Cerebellar cortex (tissue), 1 donor: Measurements from ENCODE around the gene LMX1A.

Experiments
- DNase-seq: peaks from one replicate; pipeline ENCODE4 v3.0.0-alpha.2; 2015; ENCODE audit warnings: low spot score

LMX1A gene

DNA sequence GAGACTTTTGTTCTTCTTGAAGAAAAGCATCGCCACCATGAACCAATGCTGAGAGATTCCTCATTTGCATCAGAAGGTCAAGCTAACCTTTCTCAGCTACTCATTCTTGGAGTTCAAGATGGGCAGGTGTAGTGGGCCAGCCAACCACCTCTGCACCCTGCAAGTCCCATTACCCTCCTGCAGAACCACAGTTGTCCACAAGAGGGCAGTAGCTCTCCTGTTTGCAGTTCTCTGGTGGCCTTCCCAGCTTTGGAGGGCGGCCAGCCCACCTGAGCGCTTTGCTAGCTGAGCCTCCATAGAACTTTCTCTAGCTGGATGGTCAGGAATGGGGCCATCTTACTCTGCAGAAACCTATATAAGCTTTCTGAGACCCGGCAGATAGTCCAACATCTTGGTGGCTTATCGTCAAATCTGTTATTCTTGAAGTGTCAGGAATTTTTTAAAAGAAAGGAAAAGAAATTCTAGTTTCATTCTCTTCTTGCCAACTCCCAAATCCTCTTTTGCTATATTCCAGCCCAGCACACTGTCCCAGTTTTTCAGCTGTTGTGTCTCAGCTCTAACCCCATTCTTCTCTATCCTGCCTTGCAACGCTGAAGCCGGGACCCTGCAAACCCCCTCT is 11.0 kb upstream of the LMX1A start:
- peak; percentile 78 for DNase-seq

DNA sequence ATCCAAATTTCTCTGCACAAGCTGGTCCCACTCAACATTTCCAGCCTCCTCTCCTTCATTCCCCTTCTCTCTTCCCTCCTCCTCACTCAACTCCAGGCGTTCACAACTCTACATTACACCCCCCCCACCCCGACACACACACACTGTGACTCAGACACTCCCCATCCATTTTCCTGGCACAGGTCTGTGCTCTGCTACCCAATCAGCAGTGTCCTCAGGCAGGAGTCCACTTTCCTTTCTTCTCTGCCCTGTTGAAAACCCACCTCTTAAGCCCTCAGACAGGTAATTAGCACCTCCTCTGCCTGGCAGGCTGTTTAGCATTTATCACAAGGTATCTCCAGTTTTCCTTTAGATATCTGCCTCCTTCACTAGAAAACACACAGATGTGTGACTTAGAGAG is 8.8 kb upstream of the LMX1A start:
- DNase-seq: no peak

DNA sequence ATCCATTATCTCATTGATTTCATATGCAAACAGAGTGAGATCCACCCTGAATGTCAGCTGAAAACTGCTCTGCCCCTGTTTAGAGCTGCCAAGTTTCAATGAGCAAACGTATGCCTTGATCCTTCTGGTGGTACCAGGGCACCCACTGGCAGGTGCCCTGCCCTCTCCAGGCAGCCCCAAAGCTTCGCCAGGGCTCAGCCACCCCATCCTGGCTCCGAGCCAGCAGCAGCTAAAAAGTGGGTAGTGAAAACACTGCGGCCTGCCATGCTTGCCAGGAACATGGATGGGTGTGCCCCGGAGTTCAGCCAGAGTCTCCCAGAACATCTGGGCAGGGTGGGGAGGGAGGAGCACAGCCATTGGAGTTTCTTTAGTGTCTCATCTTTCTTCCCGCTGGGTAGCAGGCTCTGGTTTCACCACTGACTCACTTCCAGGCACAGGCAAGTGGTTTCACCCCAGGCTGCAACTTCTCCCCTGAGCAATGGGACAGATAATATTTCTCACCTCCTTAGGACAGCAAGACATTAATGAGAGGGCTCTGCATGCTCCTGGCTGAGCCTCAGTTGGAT is 8.1 kb upstream of the LMX1A start:
- no peak for DNase-seq

DNA sequence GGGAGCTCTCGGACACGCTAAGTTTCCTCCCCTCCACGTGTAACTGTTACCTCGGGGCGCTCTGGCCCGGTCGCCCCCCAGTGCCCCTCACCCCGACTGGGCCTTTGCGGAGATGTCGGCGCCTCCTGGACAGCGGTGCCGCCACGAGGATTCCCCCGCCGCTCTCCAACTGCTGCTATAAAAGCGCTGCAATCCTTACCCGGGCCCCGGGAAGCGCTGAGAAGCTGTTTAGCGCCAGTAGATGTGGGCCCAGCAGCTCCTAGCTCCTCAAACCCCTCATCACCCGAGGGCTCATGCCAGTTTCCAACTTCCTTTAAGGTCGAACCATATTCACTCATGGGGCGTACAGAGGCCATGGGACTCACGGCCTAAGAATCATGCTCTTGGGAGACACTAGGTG is 361 bp upstream of the LMX1A start:
- no peak for DNase-seq

DNA sequence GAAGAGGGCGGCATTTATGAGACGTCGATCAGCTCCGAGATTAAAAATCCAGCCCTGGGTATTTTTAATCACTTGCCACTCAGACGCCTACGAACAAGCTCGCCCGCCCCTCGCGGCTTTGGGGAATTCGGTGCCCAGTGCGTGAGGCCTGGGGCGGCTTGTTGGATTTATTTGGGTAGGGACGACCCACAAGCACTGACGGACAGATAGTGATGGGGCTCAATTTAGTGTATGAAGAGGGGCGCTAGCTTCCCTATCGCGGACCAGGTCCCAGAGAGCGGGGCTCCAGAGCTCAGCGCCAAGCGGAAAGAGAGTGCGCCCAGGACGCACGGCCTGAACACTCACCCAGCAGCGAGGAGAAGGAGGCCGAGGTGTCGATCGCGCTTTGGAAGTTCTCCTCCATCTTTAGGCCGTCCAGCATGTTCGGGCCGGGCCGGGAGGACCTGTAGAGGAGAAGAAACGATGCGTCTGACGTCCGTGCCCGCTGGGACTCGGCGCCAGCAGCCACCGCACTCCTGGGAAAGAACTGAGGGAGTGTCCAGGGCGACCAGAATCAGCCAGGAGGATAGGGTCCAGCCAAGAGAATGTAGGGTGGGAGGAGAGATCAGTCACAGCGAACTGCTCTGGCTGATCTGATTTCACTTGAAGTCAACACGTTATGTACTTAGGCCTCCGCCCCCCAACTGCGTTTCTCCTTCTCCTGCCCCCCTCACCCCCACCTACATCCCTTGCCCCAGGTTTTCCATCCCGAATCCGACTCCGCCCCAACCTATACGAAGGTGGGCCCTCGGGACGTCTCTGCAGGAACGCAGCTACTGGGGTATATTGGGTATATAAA is 1.2 kb downstream of the LMX1A start:
- DNase-seq: no peak

DNA sequence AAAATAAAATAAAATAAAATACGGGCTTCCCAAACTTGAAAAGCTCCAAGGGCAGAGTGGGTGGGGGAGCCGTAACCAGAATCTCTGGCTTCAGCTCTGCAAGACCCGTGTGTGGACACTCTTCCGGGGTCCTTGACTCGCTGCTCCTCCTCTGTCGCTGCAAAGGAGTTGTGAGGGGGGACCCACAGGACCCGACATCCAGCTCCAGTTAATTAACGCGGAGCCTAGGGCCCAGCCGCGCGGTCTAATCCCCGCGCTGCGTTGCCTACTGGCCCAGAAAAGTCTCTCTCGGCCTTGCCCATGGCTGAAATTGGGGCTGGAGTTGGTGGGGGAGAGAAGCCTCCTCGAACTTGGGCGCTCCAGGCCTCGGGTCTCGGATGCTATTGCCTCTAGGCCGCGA is 1.8 kb downstream of the LMX1A start:
- DNase-seq: no peak

DNA sequence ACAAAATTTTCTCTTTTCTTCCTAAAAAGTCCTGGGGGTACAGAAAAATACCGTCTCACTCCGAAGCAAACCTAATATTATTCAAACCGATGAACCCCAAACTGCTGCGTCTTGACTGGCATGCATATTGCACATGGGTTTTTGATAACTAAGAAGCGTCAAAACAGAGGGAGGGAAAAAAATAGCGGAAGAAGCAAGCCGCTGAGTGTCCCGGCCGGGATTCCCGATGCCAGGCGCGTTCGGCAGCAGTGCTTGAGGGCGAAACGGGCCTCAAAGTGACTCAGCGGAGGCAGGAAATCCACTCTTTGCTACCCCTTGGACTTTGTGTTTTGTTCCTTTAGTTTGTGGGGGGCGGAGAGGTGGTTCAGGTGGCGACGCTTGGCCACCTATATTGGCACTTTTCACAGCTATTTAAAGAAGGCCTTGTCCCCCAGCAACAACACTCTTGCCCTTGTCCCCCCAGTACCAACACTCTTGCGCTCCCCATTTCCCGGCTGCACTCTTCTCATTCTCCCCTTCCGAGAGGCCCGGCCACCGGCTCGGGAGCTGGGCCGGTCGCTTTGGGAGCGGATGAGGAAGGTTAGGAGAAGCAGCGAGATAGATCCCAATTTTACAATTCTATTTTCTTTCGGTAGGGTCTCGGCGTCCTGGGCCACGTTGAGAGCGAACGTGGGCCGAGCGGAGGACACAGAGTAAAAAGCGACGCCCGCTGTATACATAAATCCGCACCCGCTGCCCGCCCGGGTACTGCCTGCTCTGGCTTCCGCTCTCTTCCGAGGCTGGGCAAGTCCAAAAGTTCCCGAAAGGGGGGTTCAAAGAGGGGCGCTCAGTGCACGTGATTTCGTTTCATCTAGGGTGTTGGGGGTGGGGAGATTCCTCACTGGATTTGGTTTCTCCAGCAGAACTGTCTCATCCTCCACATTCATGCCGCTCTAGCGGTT is 2.5 kb downstream of the LMX1A start:
- DNase-seq: no peak

DNA sequence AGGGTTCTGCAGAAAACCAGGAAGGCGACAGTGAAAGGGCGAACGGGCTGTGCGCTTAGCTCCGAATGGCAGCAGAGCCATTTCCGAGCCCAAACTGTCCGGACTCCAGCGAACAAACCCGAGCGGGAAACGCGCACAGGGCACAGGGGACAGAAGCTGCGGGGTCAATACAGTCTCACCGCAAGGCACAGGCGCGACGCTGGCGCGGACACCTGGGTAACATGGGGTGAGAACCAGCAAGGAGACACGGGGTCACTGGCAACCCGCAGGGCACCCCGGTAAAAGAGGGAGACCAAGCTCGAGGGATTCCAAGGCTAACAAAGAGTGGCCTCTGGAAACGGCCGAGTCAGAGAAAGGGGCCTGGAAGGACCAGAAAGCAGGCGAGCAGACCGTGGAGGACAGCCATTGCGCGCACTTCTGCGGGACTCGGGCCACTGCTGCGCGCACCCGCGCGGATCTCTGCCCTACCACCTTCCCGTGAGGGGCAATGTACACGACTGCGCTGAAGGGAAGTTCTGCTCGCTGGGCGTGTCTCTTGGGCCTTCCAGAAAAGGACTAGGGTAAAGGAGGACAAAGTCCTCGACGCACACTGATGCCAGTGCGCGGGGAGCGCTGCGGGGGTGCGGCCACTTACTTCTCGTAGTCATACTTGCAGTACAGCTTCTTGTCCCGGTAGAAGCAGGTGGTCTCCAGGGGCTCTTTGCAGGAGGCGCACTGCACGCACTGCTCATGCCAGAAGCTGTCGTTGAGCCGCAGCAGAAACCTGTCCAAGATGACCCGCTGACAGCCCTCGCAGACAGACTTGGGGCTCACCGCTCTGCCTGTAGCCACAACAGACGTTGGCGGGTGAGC is 3.8 kb downstream of the LMX1A start:
- no peak for DNase-seq

DNA sequence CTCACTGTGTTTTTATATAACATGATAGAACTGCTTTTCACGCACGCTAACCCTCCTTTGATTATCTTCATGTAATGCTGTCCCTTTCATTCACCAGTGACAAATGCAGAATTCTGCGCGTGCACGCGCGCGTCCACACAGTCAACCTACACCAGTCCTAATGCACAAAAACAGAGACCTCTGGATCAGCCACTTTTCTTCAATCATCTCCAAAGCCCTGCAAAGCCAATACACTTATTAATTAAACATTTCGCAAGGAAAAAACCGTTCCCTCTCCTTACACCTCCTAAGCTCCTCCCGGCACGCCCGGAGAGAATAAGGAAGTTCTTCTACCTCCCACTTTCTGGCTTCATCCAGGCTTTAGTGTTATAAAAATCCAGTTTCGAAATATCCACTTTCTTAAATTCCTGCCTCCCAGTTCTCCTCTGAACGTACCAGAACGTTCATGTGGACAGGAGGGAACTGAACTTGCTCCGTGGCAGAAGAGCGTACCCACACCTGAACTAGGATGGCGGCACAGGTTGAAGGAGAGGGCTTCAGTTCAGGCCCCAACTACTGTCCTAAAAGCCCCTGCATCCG is 4.6 kb downstream of the LMX1A start:
- no peak for DNase-seq

DNA sequence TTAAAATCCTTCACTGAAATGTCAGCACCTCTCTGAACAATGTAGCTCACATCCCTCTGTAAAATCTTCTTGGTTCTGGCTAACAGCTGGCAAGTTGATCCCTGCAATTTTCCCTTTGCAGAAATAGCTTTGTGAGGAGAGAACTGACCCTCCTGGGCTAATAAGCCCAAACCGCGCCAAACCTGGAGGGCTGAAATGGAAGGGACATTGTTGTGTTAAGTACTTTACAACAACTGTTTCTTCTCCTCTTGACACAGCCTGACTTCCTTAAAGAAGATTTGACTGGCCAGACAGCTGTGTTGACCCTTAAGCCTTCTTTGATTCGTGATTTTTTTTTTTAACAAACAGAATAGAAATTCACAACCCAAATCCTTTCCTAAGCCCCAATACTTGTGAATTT is 5.7 kb downstream of the LMX1A start:
- DNase-seq: no peak

DNA sequence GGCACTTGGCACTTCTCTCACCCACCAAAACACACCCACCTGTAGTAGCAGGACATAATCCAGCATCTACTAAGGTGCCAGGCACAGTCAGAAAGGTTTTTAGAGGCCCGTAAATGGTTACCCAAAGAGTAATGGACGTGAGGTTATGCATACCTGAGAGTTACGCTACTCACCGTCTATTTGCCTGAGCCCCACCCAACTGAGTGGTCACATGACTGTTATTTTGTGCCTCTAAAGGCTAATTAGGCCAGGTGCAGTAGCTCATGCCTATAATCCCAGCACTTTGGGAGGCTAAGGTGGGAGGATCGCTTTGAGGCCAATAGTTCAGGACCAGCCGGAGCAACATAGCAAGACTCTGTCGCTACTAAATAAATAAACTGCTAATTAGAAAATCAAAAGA is 11.0 kb downstream of the LMX1A start:
- no peak for DNase-seq

DNA sequence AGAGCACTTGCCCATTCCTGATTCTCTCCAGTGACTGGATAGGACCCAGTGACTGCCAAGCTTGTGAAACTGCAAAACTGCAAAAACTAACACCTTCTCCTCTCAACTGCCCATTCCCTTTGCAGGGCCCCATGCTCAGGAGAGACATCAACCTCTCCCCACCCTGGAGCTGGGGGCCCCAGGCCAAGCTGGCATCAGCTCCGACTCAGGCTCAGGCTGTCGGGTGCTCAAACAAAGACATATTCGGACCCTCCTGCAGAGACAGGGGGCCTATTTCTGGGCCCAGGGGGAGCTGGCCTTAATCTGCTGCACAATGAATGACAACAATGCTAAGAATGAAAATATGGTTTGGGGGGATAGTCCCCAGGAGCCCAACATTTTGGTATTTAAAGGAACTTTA is 11.8 kb downstream of the LMX1A start:
- no peak for DNase-seq

DNA sequence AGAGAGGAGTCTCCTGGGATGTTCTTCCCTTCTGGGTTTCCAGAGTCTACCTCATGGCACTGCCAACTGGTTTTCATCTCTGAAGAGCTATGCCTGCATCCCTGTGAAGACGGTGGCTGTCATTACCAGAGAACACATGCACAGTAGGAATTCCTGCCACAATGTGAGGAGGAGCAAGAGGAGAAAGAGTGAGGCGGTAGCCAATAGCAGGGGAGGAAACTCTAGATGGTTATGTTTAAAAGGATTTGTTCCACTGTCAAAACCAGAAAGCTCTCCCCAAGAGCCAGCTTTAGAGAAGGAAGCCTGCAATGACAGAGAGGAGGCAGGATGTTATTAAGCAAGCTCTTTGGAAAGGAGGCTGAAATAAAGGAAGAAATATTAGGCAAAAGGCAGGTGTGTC is 12.3 kb downstream of the LMX1A start:
- DNase-seq: no peak

DNA sequence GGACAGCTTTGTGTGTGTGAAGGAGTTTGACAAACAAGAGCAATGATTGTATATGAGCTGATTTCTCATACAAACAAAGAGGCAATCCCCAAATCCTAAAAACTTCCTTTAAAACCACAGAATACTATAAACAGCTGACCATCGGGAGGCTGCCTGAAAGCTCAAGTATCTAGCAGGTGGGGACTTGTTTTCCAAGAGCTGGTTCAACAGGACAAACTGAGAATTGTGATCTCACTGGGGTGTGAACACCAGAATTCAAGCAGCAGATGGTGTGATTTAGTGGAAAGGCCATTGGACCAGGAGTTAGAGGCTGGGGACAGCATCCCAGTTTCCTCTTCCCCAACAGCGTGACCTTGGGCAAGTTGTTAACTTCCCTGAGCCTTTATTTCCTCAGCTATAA is 13.9 kb downstream of the LMX1A start:
- no peak for DNase-seq

DNA sequence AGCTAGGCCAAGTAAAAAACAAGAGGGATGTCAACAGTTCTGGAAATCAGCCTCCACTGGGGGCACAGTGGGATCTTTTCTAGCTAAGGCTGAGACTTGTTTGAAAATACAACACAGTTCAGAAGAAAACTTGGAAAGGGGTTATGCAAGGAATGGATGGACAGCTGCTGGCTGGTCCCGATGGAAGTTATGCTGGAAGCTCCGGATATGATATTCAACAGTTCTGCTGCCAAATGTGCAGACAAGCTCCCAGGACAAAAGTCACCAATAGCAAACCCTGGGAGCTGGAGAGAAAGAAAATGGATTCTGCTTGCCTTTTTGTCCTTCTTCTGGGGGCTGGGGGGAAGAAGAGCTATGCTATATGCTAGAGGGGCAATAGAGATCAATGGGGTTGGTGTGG is 14.3 kb downstream of the LMX1A start:
- no peak for DNase-seq

DNA sequence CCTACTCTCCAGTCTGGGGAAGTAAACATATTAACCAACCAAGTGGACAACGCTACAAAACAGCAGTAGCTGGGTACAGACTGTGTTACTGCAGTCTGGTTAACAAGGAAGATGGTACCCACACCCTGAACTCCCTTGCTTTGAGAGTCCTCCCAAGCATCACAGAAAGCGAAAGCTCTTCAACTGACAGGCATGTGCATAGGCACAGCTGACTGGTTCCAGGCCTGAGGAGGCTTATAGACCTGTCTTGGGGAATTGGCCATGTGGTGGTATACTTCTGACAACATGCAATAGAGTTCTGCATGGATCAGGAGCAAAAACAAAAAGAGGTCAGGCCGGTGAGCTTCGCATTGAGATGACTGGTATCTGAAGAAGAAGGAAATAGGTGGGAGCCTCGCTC is 17.4 kb downstream of the LMX1A start:
- DNase-seq: no peak

DNA sequence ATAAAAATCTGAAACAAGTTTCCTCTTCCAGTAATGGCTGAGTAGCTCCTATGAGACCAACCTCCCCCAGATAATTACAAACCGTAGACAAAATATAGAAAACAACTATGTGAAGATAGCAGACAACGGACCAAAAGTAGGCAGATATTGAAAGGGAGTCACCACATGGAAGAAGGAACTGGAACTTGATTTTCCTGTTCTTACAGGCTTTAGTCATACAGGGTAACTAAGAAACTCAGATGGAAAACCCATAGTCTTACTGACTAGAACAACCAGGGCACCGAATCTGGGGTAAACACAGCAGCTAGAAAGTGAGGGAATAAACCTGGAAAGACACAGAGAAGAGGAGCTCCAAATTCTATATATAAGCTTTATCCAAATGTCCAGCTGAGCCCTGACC is 26.0 kb downstream of the LMX1A start:
- no peak for DNase-seq

DNA sequence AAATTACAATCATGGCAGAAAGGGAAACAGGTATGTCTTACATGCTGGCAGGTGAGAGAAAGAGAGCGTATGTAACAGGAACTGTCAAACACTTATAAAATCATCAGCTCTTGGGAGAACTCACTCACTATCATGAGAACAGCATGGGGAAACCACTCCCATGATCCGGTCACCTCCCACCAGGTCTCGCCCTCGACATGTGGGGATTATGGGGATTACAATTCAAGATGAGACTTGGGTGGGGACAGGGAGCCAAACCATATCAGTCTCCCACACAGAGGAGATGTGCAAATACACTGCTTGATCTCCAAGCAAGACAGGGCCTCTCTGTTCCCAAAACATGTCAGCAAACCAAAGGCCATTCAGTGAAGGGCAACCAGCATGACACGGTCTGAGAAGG is 27.4 kb downstream of the LMX1A start:
- DNase-seq: no peak

DNA sequence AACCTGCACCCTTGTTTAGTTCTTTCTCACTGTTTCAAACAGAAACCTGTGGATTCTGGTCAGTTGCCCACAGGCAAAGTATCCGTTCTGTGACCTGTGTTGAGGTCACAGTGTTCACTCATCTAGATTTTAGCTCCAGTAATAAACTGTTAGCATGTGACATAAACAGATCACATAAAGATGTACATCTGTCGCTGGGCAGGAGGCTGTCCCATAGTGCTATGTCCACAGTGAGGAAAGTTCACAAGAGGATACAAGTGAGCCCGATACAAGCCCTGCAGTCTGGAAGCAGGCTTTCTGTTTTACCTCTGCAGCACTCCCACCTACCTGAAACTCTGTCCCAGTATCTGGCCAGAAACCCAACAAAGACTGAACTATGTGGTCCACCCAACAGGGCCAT is 28.4 kb downstream of the LMX1A start:
- DNase-seq: no peak

DNA sequence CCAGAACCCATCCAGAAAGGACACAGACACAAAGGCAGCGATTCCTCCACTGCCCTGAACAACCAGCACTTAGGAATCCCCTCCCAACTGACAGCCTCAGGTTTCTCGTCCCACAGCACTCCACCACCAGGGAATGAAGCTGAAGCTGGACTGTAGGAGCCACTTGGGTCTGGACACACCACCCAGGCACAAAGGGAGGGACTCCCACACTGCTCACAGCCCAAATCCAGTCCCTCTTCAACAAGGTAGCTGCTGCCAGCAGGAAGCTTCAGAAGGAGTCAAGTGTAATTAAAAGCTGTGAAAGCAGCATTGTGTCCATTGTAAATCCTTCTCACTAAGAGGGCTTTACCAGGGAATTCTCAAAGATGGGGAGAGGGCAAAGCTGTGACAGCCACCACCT is 29.0 kb downstream of the LMX1A start:
- DNase-seq: no peak
